NB4 (cell line): ENCODE measurements around the gene NFATC2.

Source experiments
- DNase-seq: peaks from one replicate; pipeline ENCODE4 v3.0.0; 2010; ENCODE audit warnings: low read depth
- H3K4me3 ChIP-seq: one replicate; pipeline ENCODE4 v1.5.1; 2011; ENCODE audit warnings: mild to moderate bottlenecking, low read depth, low read length, moderate library complexity
- MYC ChIP-seq: IDR thresholded peaks from 2 replicates; pipeline ENCODE4 v1.6.1; 2011; ENCODE audit warnings: low read depth, low read length
- POLR2A ChIP-seq: IDR thresholded peaks from 2 replicates; pipeline ENCODE4 v1.6.1; 2011; ENCODE audit warnings: mild to moderate bottlenecking; ENCODE audit not compliant: insufficient read length; ENCODE audit errors: extremely low read depth
- TF ChIP-seq, protein P1 (sequence below): IDR thresholded peaks from 2 replicates; pipeline ENCODE4 v1.6.1; 2011; ENCODE audit warnings: low read depth, low read length
- TF ChIP-seq, protein P2 (sequence below): IDR thresholded peaks from one replicate; pipeline ENCODE4 v1.5.1; 2012; ENCODE audit warnings: low read depth, low read length

Gene NFATC2

DNA sequence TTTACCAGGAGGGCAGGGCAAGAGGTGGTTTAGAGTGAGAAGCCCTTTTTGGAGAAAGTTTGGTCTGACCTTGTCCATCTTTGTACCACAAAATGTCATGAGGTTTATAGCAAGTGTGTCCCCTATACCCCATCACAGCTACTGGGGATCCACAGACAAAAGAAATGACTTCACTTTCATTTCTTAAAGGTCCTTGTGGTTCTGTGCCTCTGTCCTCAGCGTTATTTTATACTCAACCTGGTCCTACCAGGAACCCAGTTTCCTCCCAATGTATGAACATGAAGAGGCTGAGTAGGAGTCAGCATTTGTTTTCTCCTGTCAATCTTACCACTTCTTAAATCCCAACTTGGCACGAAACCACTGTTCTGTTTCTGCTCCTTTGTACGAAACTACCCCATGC lies 157.6 kb downstream of the NFATC2 start:
- no peak overlapping the region for H3K4me3 ChIP-seq
- TF ChIP-seq POLR2A = no peak
- TF ChIP-seq, protein P1, sequence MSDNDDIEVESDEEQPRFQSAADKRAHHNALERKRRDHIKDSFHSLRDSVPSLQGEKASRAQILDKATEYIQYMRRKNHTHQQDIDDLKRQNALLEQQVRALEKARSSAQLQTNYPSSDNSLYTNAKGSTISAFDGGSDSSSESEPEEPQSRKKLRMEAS = no peak
- TF ChIP-seq MYC = no peak
- TF ChIP-seq, protein P2, sequence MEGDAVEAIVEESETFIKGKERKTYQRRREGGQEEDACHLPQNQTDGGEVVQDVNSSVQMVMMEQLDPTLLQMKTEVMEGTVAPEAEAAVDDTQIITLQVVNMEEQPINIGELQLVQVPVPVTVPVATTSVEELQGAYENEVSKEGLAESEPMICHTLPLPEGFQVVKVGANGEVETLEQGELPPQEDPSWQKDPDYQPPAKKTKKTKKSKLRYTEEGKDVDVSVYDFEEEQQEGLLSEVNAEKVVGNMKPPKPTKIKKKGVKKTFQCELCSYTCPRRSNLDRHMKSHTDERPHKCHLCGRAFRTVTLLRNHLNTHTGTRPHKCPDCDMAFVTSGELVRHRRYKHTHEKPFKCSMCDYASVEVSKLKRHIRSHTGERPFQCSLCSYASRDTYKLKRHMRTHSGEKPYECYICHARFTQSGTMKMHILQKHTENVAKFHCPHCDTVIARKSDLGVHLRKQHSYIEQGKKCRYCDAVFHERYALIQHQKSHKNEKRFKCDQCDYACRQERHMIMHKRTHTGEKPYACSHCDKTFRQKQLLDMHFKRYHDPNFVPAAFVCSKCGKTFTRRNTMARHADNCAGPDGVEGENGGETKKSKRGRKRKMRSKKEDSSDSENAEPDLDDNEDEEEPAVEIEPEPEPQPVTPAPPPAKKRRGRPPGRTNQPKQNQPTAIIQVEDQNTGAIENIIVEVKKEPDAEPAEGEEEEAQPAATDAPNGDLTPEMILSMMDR = no peak
- no peak for DNase-seq

DNA sequence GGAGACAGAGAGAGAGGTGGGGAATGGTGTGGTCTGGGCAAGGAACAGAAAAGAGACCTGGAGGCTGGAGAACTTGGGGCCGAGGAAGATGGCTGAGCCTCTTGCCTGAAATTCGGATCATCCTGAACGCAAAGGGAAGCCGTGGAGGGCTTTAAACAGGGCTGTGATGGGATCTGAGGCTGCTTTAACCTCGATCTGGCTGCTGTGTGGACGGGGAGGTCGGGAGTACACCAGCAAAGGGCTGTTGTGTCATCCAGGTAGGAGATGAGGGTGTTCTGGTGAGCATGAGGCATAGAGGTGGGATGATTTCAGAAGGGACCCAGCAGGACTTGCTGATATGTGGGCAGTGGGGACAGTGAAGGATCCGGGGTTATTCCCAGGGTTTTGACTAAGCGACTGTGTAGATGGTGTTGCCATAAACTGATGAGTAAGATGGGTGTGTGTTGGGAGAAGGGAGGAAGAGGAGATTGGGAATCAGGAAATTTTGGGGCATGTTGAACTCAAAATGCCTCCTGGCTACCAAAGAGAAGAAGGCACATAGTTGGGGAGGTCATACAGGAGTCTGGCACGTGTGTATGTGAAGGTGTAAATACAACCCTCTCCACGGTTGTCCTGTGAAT lies 158.5 kb downstream of the NFATC2 start:
- TF ChIP-seq, protein P1 = no peak
- TF ChIP-seq POLR2A (no peak), MYC (no peak)
- TF ChIP-seq, protein P2 = no peak
- no peak overlapping the region for H3K4me3 ChIP-seq
- DNase-seq = no peak

DNA sequence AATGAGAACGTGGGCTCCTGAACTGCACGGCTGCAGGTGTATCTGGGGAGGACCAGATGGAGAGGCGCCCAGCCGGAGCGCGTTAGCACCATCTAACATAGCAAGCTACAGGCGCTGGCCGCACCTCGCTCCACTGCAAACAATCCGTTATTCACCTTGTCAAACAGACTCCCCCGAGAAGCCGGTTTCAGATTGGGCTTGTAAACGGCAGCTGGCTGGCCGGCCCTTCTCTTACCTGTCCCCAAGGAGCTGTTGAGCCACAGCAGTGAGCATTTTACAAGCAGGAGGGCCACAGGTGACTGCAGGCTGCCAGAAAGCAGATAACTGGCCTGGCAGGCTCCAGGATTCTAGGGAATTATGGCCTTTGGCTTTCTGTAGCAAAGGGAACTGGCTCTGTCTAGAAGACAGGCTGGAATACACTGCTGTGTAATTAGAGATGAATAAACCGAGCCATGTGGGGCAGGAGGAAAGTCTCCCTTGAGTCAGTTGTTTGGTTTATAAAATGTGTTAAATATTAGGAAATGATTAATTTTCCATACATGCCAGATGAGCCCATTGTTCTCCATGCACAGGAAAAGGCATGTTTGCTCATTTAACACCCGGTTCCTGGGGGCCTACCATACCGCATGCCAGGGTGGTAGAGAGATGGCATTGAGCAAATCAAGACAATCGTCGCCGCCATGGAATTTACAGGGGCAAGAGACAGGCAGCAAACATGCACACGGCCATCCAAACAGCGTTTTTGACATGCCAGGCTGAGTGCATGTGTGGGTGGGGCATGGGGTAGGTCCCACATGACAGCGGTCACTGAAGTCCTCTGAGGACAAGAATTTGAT lies 159.3 kb downstream of the NFATC2 start:
- TF ChIP-seq, protein P1 = no peak
- no peak for TF ChIP-seq POLR2A
- TF ChIP-seq, protein P2 = no peak
- TF ChIP-seq MYC = no peak
- H3K4me3 ChIP-seq = no peak overlapping the region
- DNase-seq = no peak

DNA sequence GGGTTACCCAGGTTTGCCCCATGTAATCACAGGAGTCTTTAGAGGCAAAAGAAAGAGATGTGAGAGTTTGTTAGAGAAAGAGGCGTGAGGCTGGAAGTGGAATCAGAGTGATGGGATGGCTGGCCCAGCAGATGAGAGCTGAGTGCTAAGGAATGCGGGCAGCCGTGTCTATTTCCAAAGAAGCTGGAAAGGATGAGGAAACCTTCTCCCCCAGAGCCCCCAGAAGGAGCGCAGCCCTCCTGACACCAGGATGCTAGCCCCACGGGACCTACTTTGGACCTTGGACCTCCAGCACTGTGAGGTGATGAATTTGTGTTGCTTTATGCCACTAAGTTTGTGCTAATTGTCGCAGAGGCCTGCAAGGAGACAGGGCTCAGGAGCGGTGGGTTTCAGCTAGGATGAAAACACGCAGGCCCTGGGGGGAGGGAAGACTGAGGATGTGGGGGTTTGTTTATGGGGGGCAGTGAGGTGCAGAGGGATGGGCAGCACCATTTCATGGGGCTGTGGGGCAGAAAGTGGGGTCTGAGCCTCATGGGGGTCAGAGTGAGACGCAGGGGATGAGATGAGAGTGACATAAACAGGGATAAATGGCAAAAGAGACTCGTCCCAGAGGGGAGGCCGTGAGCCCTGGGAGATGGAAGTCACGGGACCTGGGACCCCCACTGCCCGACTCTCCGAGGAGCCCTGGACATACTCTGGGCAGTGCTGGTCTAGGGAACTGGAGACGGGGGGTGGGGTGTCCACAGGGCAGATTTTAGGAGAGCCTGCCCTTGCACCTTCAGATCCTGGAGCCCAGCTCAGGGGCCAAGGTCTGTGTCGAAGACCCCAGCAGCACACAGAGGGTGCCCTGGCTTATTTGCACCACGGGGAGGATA lies 160.2 kb downstream of the NFATC2 start:
- TF ChIP-seq, protein P1 = no peak
- TF ChIP-seq POLR2A = no peak
- TF ChIP-seq MYC = no peak
- TF ChIP-seq, protein P2 = no peak
- H3K4me3 ChIP-seq = no peak overlapping the region
- DNase-seq = no peak

DNA sequence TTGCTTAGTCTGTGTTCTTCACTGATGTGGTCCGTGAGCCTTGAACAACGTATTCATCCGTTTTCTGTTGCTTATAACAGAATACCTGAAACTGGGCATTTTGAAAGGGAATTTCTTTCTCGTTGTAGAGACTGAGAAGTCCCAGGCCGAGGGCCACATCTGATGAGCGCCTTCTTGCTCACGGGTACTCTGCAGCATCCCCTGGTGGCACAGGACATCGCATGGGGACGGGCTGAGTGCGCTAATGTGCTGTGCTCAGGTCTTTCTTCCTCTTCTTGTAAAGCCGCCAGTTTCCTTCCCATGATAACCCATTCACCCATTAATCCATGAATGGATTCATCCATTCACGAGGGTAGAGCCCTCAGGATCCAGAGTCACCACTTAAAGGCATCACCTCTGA lies 161.0 kb downstream of the NFATC2 start:
- peak; percentile 29 for DNase-seq
- TF ChIP-seq, protein P2 = peak; percentile 3
- no peak for TF ChIP-seq MYC
- no peak overlapping the region for H3K4me3 ChIP-seq
